Adrenal gland (tissue), 5 donors: Measurements from ENCODE around the gene RAB3IL1.

ENCODE experiments used
- CTCF ChIP-seq, 6 experiments: fragments of 450-650 bp in 4 of 6; fragments of 200-600 bp in 2 of 6; sonication (generic) in 1 of 6; IDR thresholded peaks; 1 replicate in 5 of 6; 2 replicates in 1 of 6; pipeline versions ENCODE4 v1.5.1 to v1.8.0; 2016 to 2021; ENCODE audit warnings: antibody characterized with exemption in 6 of 6, mild to moderate bottlenecking in 2 of 6, moderate library complexity in 1 of 6
- POLR2A ChIP-seq, 2 donors: fragments of 450-650 bp; IDR thresholded peaks; one replicate each; pipeline ENCODE4 v1.6.1; 2017; ENCODE audit warnings: antibody characterized with exemption in 2 of 2, mild to moderate bottlenecking in 2 of 2, moderate library complexity in 1 of 2
- donor health status: DM: no; HTN: no; CAD: no.

GRCh38 chr11:61891331-61892084 lies 25.9 kb downstream of the RAB3IL1 start, which contains the start of gene FADS3:
- TF ChIP-seq CTCF (IDR thresholded peaks at IDR 0.05) (peak in 2 of 6 experiments; percentile 8 to 11), POLR2A (IDR thresholded peaks at IDR 0.05) (peak; percentile 68 to 87)
